Measurements from ENCODE around the gene PCCA.
"Not testable (repeated sequence)": the region's sequence is repeated elsewhere in the genome, so short reads cannot be mapped to it uniquely, and the experiment has no call there.

Gene PCCA

DNA sequence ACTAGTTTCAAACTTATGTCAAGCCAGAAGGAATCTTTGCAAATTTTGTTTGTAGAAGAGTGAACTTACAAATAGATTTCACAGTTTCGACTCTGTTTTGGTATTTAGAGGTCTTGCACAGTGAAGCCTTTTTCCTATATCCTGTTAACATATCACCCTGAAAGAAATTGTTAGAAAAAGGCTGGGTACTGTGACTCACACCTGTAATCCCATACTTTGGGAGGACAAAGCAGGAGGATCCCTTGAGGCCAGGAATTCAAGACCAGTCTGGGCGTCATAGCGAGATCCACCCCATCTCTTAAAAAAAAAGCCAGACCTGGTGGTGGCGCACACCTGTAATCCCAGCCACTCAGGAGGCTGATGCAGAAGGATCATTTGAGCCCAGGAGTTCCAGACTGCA, 275.7 kb downstream of the PCCA start:
- DNase-seq: no peak

- DNase-seq: no peak
These were observed 276.8 kb downstream of the PCCA start for GRCh38 chr13:100365680-100366079.

DNA sequence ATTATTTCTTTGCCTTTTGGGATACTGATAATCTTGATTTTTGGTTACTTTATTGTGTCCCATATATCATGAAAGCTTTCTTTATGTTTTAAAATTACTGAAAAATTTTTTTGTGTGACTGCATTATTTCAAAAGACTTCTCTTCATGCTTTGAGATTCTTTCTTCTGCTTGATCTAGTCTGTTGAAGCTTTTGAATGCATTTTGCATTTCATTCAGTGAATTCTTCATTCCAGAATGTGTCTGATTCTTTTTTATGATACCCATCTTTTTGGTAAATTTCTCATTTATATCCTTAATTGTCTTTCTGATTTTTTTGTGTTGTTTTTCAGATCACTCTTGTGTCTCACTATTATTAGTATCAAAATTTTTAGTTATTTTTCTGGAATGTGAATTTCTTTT, 289.6 kb downstream of the PCCA start:
- no peak for DNase-seq

DNA sequence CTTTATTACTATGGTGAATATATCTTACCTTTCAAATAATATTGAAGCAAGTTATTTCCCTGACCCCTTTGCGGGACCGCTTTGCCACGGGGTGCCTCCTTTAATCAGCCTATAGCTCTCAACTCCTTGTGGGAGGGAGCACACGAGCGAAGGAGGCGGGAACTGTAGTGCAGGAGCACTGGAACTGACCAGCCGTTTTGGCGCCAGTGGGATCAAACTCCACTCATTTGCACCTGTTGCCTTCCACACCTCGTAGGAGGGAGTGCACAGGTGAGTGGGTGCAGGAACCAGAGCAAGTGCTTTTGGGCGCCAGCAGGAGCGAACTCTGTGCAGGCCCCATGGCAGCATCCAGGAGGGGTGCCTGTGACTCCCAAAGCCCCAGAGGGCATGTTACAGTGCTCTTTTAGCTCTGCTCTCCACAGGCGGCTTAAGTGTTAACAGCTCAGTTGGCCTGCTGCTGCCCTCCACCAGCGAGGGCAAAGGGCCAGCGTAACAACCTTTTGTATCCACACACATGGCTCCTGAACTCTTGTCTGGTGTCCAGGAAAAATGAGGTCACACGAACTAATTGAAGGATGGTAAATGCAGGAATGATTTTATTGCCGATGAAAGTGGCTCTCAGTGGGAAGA, 292.8 kb downstream of the PCCA start:
- no peak for DNase-seq

GRCh38 chr13:100382785-100383184, 293.9 kb downstream of the PCCA start:
- DNase-seq: no peak

DNA sequence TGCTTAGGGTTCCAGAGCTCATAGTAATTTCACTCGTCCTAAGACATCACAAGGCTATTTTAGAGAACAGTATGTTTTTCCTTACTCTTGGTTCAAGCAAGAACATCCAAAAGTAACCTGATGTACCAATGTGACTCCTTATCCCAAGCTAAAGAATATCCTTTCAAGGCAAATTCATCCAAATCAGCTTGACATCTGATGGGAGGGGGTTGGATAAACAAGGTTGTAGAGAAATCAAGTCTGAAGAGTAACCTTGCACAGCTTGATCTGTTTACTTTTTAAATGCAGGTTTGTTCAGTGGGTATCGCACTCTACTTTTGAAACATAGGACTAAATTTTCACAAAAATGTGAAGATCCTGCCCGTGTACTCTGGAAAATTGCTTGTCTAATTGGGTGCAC, 298.5 kb downstream of the PCCA start:
- no peak for DNase-seq

DNA sequence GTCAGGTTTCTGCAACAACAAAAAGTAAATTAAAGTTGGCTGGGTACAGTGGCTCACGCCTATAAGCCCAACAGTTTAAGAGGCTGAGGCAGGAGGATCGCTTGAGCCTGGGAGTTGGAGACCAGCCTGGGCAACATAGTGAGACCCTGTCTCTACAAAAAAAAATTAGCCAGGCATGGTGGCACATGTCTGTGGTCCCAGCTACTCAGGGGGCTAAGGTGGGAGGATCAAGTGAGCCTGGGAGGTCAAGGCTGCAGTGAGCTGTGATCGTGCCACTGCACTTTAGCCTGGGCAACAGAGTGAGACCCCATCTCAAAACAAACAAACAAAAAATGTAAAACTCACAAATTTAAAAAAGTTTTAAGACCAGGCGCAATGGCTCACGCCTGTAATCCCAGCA, 299.3 kb downstream of the PCCA start:
- not testable (repeated sequence) for DNase-seq

DNA sequence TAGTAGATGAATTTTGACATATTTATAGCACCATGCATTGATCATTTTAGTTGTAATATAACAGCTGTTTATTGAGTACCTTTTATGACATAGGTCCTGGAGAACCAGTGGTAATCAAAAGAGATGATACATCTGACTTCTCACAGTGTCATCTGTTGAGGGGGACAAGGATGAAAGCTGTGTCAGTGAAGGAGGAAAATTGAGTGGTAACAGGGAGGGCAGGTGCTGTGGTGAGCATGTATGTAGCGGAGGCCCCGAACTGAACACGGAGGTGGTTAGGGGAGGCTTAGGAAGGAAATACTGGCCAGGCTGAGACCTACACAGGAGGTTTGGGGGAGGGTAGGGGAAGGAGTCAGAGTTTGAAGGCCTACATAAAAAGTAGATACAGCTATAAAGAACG, 300.0 kb downstream of the PCCA start:
- DNase-seq: no peak

- no peak for DNase-seq
These were observed 300.7 kb downstream of the PCCA start for GRCh38 chr13:100389617-100390016.

- no peak for DNase-seq
These were observed 304.1 kb downstream of the PCCA start for GRCh38 chr13:100392709-100393630.

DNA sequence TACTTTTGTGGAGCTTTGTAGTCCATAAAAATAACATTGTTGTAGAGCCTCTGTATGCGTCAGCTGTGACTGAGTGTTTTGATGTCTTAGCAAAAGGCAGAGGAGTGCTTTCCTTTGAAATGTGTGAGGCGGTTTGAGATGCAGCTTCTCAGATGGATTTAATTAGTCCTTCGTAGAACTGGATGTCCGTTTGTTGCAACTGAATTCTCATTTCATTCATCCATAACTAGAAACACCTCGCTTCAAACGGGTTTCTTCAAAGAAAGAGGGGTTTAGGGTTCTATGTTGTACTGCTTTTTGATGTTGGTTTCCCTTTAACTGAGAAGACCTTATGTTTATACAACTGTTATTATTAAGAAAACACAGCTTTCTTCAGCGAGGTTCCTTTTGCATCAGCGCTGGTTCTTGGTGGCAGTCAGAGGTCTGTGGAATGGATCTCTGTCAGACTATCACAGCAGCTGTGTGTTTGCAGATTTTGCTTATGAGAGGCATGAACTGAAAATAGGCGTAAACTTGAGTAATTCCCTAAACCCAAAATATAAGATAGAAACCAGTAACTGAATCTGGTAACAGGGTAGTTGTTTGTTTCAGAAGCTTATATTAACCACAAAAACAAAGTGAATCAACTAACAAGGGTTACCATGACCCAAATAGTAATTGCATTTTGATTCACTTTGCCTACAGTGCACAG, 305.3 kb downstream of the PCCA start:
- DNase-seq: no peak

DNA sequence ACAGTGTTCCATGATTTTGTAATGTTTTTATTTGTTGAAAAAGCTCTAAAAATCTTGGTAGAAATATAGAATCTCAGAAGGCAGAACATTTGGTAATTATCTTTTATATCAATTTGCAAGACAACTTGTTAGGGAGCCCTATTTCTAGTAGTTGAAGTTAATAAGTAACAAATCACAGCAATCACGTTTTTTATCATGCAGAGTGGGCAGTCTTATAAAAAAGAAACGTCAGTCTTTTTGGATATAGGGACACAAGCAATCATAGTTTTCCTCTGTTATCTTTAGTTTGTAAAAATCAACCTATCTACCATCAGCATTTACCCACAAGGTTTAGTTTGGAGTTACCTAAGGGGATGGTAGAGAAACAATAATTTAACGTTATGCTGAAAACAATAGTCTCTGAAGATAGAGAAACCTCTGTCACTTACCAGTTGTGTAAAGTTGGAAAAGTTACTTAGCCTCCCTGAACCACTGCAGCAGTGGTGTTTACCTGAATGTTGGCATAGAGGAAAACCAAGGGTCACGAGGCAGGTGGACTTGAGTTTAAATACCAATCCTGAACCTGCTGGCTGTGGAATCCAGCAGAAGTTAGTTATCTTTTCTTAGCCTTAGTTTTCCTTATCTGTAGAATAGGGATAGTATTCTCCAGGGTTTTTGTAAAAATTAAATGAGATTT, 306.9 kb downstream of the PCCA start:
- no peak for DNase-seq

GRCh38 chr13:100396776-100397175, 307.9 kb downstream of the PCCA start:
- no peak for DNase-seq

GRCh38 chr13:100397627-100398026, 308.7 kb downstream of the PCCA start:
- no peak for DNase-seq

DNA sequence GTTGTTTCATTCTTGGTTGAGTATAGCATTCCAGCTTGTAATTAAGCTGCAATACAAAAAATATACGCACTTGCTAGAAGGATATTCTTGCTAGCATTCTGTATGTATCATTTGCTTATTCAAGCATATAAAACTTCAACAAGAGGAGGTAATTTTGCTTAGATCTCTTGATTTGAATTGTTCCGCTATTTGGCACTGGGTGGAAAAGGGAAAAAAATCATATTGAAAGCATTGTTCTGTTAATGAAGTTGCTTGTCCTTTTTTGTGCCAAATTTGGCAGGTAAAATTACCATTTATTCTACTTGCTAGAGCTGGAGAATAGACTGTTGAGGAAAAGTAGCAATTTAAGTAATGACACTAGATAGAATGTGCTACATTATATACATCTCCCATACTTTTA, 309.5 kb downstream of the PCCA start:
- no peak for DNase-seq

DNA sequence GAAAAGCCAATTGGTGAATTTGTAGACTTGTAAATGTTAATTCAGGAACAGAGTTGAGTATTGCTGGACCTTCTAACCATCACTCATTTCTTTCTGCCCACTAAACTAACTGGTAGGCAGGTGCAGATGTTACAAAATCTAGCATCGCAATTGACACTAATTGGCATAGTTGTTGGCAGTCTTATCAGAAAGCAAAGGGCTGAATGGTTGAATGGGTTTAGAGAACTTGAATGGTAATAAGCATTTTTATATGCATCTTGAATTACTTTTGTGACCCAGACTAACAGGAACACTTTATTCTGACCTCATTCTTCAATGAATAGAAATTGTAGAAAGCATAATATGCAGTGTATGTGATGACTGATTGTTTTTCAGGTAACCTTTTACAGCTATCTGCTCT, 310.6 kb downstream of the PCCA start:
- DNase-seq: peak in 1 of 2 experiments; percentile 1

DNA sequence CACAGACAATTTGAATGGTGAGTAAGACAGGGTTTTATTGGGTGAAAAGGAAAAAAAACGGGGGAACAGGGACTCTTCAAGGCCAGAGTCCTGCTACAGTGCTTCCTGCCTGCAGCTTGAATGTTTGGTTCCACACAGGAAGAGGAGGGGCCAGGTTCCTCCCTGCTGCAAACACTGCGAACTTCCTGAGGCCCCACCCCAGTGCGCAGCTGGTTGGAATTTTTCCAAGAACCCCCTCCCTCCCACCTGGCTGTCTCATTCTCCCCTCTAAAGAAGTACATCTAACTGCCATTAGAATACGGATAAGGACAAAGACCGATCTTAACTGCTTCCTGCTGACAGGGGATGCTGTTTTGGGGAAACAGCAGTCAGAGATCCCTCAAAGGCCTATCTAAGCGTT, 314.8 kb downstream of the PCCA start:
- no peak for DNase-seq

DNA sequence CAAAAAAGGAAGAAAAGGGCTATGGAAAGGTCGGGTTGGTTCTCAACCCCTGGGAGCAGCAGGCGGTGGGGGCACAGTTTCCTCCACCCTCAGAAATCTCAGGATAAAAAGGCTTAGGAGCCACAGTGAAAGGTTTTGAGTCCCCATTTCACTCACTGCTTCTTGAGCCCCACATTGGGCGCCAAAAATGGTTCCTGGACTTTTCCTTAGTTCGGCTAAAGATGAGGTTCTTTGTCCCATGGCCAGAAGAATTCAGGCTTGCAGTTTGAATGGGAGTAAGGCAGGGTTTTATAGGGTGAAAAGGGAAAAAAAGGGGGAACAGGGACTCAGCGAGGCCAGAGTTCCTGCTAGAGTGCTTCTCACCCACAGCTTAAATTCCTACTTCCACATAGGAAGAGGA, 320.2 kb downstream of the PCCA start:
- no peak for DNase-seq

DNA sequence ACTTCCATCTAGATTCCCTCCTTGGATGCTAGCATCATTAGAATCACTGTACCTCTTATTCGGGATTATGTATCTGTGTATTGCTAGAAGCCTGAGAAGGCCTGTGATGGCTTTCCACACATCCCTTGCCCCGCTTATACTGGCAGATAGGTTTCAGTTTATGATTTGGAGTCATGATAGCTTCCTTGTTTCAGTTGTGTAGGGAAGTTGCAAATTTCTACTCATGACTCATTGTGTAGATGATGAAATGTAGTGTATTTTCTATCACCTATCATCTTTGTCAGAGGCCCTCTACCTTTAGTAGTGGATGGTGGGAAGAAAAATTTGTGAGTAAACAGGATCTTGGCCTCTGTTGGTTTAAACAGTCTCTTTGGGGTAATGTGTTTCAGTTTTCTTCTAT, 334.5 kb downstream of the PCCA start:
- DNase-seq: no peak

DNA sequence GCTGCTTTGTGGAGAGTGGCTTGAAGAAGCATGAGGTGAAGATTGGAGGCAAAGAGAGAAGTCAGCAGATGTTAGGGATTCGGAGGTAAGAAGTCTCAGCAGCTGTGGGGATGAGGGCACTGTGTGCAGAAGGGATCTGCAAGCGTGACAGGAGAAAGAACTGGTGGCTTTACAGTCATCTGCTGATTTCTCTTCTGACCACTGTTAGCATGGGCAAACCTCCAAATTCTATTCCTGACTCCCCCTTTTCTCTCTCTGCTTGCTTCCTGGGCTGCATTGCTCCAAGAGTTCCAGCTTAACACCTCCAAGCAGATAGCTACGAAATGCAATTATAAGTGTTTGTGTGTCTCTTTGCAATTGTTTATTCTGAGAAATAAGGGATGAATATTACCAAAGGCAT, 340.1 kb downstream of the PCCA start:
- no peak for DNase-seq

- no peak for DNase-seq
These were observed 343.7 kb downstream of the PCCA start for GRCh38 chr13:100432611-100433010.

- no peak for DNase-seq
These were observed 344.6 kb downstream of the PCCA start for GRCh38 chr13:100433475-100433874.

DNA sequence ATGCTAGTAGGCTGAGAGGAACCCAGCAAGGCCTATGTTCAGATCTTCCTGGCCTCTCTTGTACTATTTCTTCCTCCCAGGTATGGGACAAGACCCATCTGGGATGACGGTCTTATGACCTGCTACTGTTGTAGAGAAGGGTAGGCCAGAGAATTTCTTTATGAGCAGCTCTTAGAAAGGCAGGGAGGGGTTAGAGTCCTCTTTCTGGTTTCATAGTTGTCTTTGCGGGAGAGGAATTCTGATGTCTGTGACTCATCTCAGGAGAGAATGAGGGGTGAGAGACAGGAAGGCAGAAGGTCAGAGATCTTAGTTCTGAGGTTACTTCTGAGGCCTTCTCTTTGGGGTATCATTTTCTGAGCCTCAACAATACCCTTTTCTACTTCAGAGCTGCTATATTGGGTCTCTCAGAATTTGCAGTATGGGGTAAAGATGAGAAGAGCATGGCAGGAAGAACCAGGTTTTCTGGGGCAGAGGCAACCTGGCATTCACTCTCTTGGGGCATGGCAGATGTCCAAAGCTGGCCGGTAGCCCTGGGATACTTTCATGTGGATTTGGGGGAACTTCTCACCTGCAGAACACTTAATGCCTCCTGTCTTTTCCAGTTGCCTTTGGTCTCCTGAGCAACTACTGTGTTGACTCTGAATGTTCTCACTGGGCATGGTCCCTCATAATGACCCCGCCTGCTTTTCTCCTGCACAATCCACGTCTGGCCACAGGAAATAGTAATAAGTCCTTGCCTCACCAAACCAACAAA, 345.3 kb downstream of the PCCA start:
- DNase-seq: no peak

All from NCI-H524 (cell line).